Right renal pelvis (tissue), 4 donors: Measurements from ENCODE around the gene APOBR. TPM values are rescaled to one million over a fixed set of nuclear protein-coding genes. Genes with fewer than 3 reads are reported as not detected.

Experiments
- DNase-seq, 4 donors: peaks; one replicate each; pipeline ENCODE4 v3.0.0-alpha.2; 2013; ENCODE audit warnings: low read depth in 4 of 4, low spot score in 3 of 4, missing footprints in 1 of 4
- polyA plus RNA-seq, 4 donors: library from polyadenylated mRNA; unstranded; fragments of 120-200 nt; gene quantifications; one replicate each; pipeline ENCODE4 v1.2.1, GENCODE V29; 2013; ENCODE audit not compliant: insufficient read length in 4 of 4

Gene APOBR
- polyA plus RNA-seq, 4 donors, result 0.42 to 0.84 (median 0.61) TPM

DNA sequence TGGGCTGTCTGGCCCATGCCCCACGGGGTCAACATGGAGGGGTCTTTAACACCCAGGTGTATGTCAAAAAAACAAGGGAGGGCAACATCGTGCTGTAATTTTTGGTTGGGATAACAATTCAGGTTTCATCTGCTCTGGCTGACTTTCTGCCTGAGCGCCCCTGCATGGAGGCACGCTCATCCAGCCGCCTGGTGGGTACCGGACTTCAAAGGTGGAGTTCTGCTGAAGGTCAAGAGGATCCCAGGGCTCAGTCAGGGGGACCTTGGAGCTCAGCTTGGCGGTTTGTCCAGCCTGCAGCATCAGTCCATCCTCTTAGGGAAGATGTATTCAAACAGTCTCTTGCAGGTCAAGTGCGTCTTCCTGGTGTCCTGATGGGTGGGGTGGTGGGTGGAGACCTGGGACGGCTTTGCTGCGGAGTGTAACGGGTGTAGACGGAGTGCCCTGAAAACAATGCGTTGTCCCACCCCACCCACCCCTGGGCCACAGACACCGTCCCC, 53.9 kb downstream of the APOBR start:
- DNase-seq, result no peak

Other genes starting within 250 kb of the APOBR start
- 10 to 100 TPM; 15.8 to 21.9 (median 16.5) TPM for gene SBK1, start 202.1 kb upstream of the APOBR start, polyA plus RNA-seq
- gene NPIPB6, start 131.1 kb upstream of the APOBR start, polyA plus RNA-seq, result 1 to 10 TPM; 1.0 to 1.7 (median 1.3) TPM
- 100 to 1,000 TPM in 1 of 4 donors, 10 to 100 TPM in 3; 80.4 to 101 (median 89.2) TPM for gene EIF3CL, start 90.8 kb upstream of the APOBR start, polyA plus RNA-seq
- under 1 TPM in 2 of 4 donors, not detected in 2; 0.26 to 0.29 TPM for gene NPIPB7, start 22.3 kb upstream of the APOBR start, polyA plus RNA-seq
- gene CLN3, start 2.6 kb upstream of the APOBR start, polyA plus RNA-seq, result 10 to 100 TPM; 31.2 to 44.9 (median 36.6) TPM
- under 1 TPM in 1 of 4 donors, not detected in 3; 0.05 TPM for gene IL27, start 12.2 kb downstream of the APOBR start, polyA plus RNA-seq
- 10 to 100 TPM in 3 of 4 donors, 1 to 10 TPM in 1; 9.4 to 15.4 (median 11.4) TPM for gene NUPR1, start 44.3 kb downstream of the APOBR start, polyA plus RNA-seq
- gene SGF29, start 59.3 kb downstream of the APOBR start, polyA plus RNA-seq, result 10 to 100 TPM; 21.5 to 24.0 (median 22.5) TPM
- gene SULT1A2, start 102.4 kb downstream of the APOBR start, polyA plus RNA-seq, result 1 to 10 TPM in 3 of 4 donors, under 1 TPM in 1; 0.83 to 2.3 (median 1.8) TPM
- 10 to 100 TPM; 20.8 to 29.4 (median 22.6) TPM for gene SULT1A1, start 115.4 kb downstream of the APOBR start, polyA plus RNA-seq
- gene NPIPB8, start 143.4 kb downstream of the APOBR start, polyA plus RNA-seq, result 1 to 10 TPM in 2 of 4 donors, not detected in 2; 1.2 to 1.3 TPM
- gene EIF3C, start 216.8 kb downstream of the APOBR start, polyA plus RNA-seq, result 100 to 1,000 TPM; 402 to 594 (median 528) TPM